SK-N-SH (cell line): ENCODE measurements around the gene PLEKHA6. TPM values are rescaled to one million over a fixed set of nuclear protein-coding genes. Genes with fewer than 3 reads are reported as not detected.

ENCODE experiments used
- CTCF ChIA-PET: fragments of 300-600, 350-600 bp; formaldehyde crosslinking; extraction: SDS; loops from one replicate; lab custom pipeline; 2021; lab: Yijun Ruan, JAX
- POLR2A ChIA-PET: fragments of 350-600 bp; sonication (Branson Sonifier 250); formaldehyde crosslinking; extraction: SDS; loops from one replicate; lab custom pipeline; 2020; ENCODE audit warnings: antibody characterized with exemption, inconsistent platforms; lab: Yijun Ruan, JAX
- DNase-seq: peaks from one replicate; pipeline ENCODE4 v3.0.0; 2012
- H2AFZ ChIP-seq: fragments of 200-600 bp; sonication (generic); 2 replicates; pipeline ENCODE4 v1.8.1; 2016; ENCODE audit warnings: antibody characterized with exemption, mild to moderate bottlenecking, low read depth
- H3F3A ChIP-seq: fragments of 200-600 bp; sonication (generic); replicated peaks from 2 replicates; pipeline ENCODE3; 2016; ENCODE audit warnings: antibody characterized with exemption, mild to moderate bottlenecking; ENCODE audit not compliant: insufficient read depth
- H3K27ac ChIP-seq, 2 experiments: fragments of 200-500 bp in 1 of 2; fragments of 200-600 bp in 1 of 2; sonication (Bioruptor generic) in 1 of 2; sonication (generic), shearing (Covaris generic) in 1 of 2; 2 replicates each; pipeline versions ENCODE4 v1.5.1 to v1.6.1; 2014 to 2016; ENCODE audit warnings: low read depth in 2 of 2, inconsistent platforms in 1 of 2, low read length in 1 of 2, mild to moderate bottlenecking in 1 of 2, mixed read lengths in 1 of 2
- H3K27me3 ChIP-seq: fragments of 200-600 bp; sonication (generic), shearing (Covaris generic); 2 replicates; pipeline ENCODE4 v1.6.1; 2016; ENCODE audit warnings: mixed run types; ENCODE audit not compliant: insufficient read depth
- H3K36me3 ChIP-seq, 2 experiments: fragments of 200-500 bp in 1 of 2; fragments of 200-600 bp in 1 of 2; sonication (Bioruptor generic) in 1 of 2; sonication (generic) in 1 of 2; replicated peaks in 1 of 2; 2 replicates each; pipeline versions ENCODE3 to v1.5.1; 2014 to 2016; ENCODE audit warnings: low read length in 1 of 2, mild to moderate bottlenecking in 1 of 2; ENCODE audit not compliant: insufficient read depth in 2 of 2, control insufficient read depth in 1 of 2
- H3K4me1 ChIP-seq, 2 experiments: fragments of 200-500 bp in 1 of 2; fragments of 200-600 bp in 1 of 2; sonication (Bioruptor generic) in 1 of 2; sonication (generic), shearing (Covaris generic) in 1 of 2; 2 replicates each; pipeline versions ENCODE4 v1.5.1 to v1.6.1; 2014 to 2016; ENCODE audit warnings: low read depth in 1 of 2, low read length in 1 of 2, mixed run types in 1 of 2; ENCODE audit not compliant: insufficient read depth in 2 of 2, control insufficient read depth in 1 of 2
- H3K4me2 ChIP-seq: fragments of 200-600 bp; sonication (generic), shearing (Covaris generic); 2 replicates; pipeline ENCODE4 v1.6.1; 2017; ENCODE audit warnings: mixed run types
- H3K4me3 ChIP-seq, 2 experiments: fragments of 200-500 bp in 1 of 2; fragments of 200-600 bp in 1 of 2; sonication (Bioruptor generic) in 1 of 2; sonication (generic), shearing (Covaris generic) in 1 of 2; 2 replicates each; pipeline versions ENCODE4 v1.5.1 to v1.8.1; 2014 to 2016; ENCODE audit warnings: low read depth in 2 of 2, inconsistent platforms in 1 of 2, low read length in 1 of 2, mild to moderate bottlenecking in 1 of 2, mixed read lengths in 1 of 2, moderate library complexity in 1 of 2
- H3K79me2 ChIP-seq: fragments of 200-600 bp; sonication (generic); 2 replicates; pipeline ENCODE4 v1.8.1; 2017; ENCODE audit warnings: mild to moderate bottlenecking; ENCODE audit not compliant: insufficient read depth
- H3K9ac ChIP-seq: fragments of 200-600 bp; sonication (generic); 2 replicates; pipeline ENCODE4 v1.6.1; 2017; ENCODE audit warnings: mixed run types
- H3K9me2 ChIP-seq: fragments of 200-600 bp; sonication (generic); 2 replicates; pipeline ENCODE4 v1.6.1; 2017; ENCODE audit warnings: mixed run types
- H3K9me3 ChIP-seq: fragments of 200-600 bp; sonication (generic); 2 replicates; pipeline ENCODE4 v1.6.1; 2017; ENCODE audit warnings: mixed run types, mild to moderate bottlenecking, moderate library complexity
- H4K20me1 ChIP-seq: fragments of 200-600 bp; sonication (generic); 2 replicates; pipeline ENCODE4 v1.6.1; 2017; ENCODE audit warnings: mild to moderate bottlenecking, mixed run types; ENCODE audit not compliant: insufficient read depth
- CHD2 ChIP-seq: fragments of 150-350 bp; IDR thresholded peaks from 2 replicates; pipeline ENCODE4 v1.6.1; 2018; ENCODE audit warnings: low read length; ENCODE audit not compliant: partially characterized antibody
- EP300 ChIP-seq, 2 experiments: IDR thresholded peaks; 2 replicates each; pipeline versions ENCODE4 v1.4.0 to v1.6.1; 2012; ENCODE audit warnings: borderline replicate concordance in 1 of 2, low read depth in 1 of 2, low read length in 1 of 2
- FOSL2 ChIP-seq: IDR thresholded peaks from 2 replicates; pipeline ENCODE4 v1.4.0; 2012; ENCODE audit warnings: low read depth, mild to moderate bottlenecking, moderate library complexity, borderline replicate concordance
- FOXJ3 ChIP-seq: sonication (generic); formaldehyde crosslinking; IDR thresholded peaks from 2 replicates; pipeline ENCODE4 v1.5.1; 2020; ENCODE audit warnings: mild to moderate bottlenecking, missing genetic modification reagents
- GATA2 ChIP-seq: sonication (generic); formaldehyde crosslinking; IDR thresholded peaks from 2 replicates; pipeline ENCODE4 v1.5.0; 2020; ENCODE audit warnings: mild to moderate bottlenecking, missing genetic modification reagents
- JUND ChIP-seq: IDR thresholded peaks from 2 replicates; pipeline ENCODE4 v1.4.0; 2012
- MEF2A ChIP-seq: IDR thresholded peaks from 2 replicates; pipeline ENCODE4 v1.4.0; 2012; ENCODE audit warnings: low read depth, borderline replicate concordance
- POLR2AphosphoS5 ChIP-seq: IDR thresholded peaks from 2 replicates; pipeline ENCODE4 v1.6.1; 2012; ENCODE audit warnings: low read depth, low read length
- RAD21 ChIP-seq: IDR thresholded peaks from 2 replicates; pipeline ENCODE4 v1.6.1; 2012; ENCODE audit warnings: mild to moderate bottlenecking, low read length
- RCOR1 ChIP-seq: fragments of 150-350 bp; IDR thresholded peaks from 2 replicates; pipeline ENCODE4 v1.6.1; 2017; ENCODE audit warnings: antibody characterized with exemption, low read length
- RFX5 ChIP-seq: IDR thresholded peaks from 2 replicates; pipeline ENCODE4 v1.6.1; 2012; ENCODE audit warnings: mild to moderate bottlenecking, improper control_type of control experiment, low read length
- SMC3 ChIP-seq: IDR thresholded peaks from 2 replicates; pipeline ENCODE4 v1.6.1; 2012; ENCODE audit warnings: low read depth, low read length, improper control_type of control experiment
- TAF1 ChIP-seq: IDR thresholded peaks from 2 replicates; pipeline ENCODE4 v1.6.1; 2012; ENCODE audit warnings: low read depth, mild to moderate bottlenecking, low read length, moderate library complexity, borderline replicate concordance
- TCF12 ChIP-seq: IDR thresholded peaks from 2 replicates; pipeline ENCODE4 v1.4.0; 2012
- TEAD4 ChIP-seq: IDR thresholded peaks from 2 replicates; pipeline ENCODE4 v1.4.0; 2012; ENCODE audit warnings: mild to moderate bottlenecking, borderline replicate concordance; ENCODE audit not compliant: insufficient read depth
- YY1 ChIP-seq: IDR thresholded peaks from 2 replicates; pipeline ENCODE4 v1.4.0; 2012; ENCODE audit warnings: low read depth, mild to moderate bottlenecking
- WGBS: methylation state at CpG from one replicate; pipeline ENCODE4 v1.1.6; 2017; ENCODE audit warnings: low lambda C conversion rate; 5-methylcytosine and 5-hydroxymethylcytosine counted together
- polyA plus RNA-seq, 3 experiments: library from polyadenylated mRNA; depleted of rRNA; stranded (reverse); fragments of >200 nt; gene quantifications; 2 replicates each; pipeline ENCODE4 v1.2.3, GENCODE V29; 2012
- TF ChIP-seq, protein P1 (sequence below): IDR thresholded peaks from 2 replicates; pipeline ENCODE4; 2012
- TF ChIP-seq, protein P2 (sequence below): fragments of 150-350 bp; IDR thresholded peaks from 2 replicates; pipeline ENCODE4 v1.6.1; 2017; ENCODE audit warnings: antibody characterized with exemption, low read length, low read depth, borderline replicate concordance
- TF ChIP-seq, protein P3 (sequence below): IDR thresholded peaks from 2 replicates; pipeline ENCODE4 v1.4.0; 2012; ENCODE audit warnings: low read depth, borderline replicate concordance
- TF ChIP-seq, protein P4 (sequence below): fragments of 150-350 bp; IDR thresholded peaks from 2 replicates; pipeline ENCODE4 v1.6.1; 2016; ENCODE audit warnings: mild to moderate bottlenecking, low read depth, low read length

PLEKHA6 gene
- polyA plus RNA-seq, 1 of the 3 experiments (the other 2 are of a cell fraction), result 1.2 TPM

DNA sequence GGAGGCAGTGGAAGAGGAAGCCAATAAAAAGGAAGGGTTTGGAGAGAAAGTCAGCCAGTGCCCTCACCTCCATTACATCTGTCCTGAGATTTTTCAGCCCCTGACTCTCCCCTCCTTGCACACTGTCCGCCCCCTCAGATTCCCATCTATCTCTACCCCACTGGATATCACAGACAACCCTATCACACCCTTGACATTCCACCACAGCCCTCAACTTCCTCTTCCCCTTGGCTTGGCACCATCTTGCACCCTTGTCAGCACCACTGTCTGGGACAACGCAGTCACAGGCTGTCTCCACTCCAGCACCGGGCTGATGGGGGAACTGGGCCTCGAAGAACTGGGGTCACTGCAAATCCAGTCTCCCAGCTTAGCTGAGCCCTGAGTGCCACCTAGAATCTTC is 14.2 kb upstream of the PLEKHA6 start:
- Histone ChIP-seq H3K36me3 (no peaks in the 10 kb centered on the region), H2AFZ (no peak overlapping the region), H3K9me2 (no peaks in the 10 kb centered on the region), H3F3A (no peaks in the 10 kb centered on the region), H4K20me1 (no peaks in the 10 kb centered on the region), H3K9me3 (no peaks in the 10 kb centered on the region), H3K4me3 (no peak overlapping the region), H3K79me2 (no peaks in the 10 kb centered on the region), H3K27me3 (peaks cover 63% of the 10 kb centered on the region; the same call in 1 of the 2 replicates), H3K4me1 (peaks cover 0 to 18% of the 10 kb centered on the region in 2 experiments; a peak in 1 of 4 replicates), H3K4me2 (no peak overlapping the region), H3K27ac (no peak overlapping the region), H3K9ac (no peak overlapping the region)
- CTCF ChIA-PET, result interaction anchor here (1.1 to 10.0 kb wide), 4 partner anchors 12 to 211 kb away, joined by 3 to 100 read pairs (median 6); partner anchors contain the start of gene PLEKHA6
- DNase-seq, result no peak
- no peak for TF ChIP-seq SMC3
- no peak for TF ChIP-seq FOSL2
- TF ChIP-seq RCOR1, result no peak
- no peak for TF ChIP-seq EP300 (IDR thresholded peaks at IDR 0.05; ENCODE audit: borderline replicate concordance in 1 of 2, low read depth in 1 of 2, low read length in 1 of 2)
- no peak for TF ChIP-seq GATA2 (CRISPR knock-in tag)
- TF ChIP-seq TCF12, result no peak
- 66% methylated on average over 4 of the region's 4 CpGs for WGBS
- POLR2A ChIA-PET, result no interaction called here

DNA sequence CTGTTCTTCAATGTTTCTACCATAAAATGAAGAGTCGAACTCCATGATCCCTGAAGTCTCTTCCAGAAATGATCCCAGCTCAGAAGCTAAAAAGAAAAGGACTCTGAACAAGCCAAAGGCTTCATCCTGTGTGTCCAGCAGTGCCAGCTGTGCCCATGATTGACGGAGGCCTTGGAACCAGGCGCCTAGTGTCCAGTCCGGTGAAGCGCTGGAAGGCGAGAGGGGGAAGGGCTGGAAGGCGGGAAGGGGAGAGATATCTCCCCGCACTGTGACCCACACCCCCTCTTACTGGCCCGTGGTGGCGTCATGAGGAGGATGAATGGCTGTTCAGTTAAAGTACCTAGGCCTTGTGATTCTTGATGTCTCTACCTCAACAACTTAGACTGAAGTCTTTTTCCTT is 10.4 kb upstream of the PLEKHA6 start:
- H3K79me2 ChIP-seq, result no peaks in the 10 kb centered on the region
- TF ChIP-seq TCF12, result no peak
- TF ChIP-seq, protein P1, sequence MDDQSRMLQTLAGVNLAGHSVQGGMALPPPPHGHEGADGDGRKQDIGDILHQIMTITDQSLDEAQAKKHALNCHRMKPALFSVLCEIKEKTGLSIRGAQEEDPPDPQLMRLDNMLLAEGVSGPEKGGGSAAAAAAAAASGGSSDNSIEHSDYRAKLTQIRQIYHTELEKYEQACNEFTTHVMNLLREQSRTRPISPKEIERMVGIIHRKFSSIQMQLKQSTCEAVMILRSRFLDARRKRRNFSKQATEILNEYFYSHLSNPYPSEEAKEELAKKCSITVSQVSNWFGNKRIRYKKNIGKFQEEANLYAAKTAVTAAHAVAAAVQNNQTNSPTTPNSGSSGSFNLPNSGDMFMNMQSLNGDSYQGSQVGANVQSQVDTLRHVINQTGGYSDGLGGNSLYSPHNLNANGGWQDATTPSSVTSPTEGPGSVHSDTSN, result no peak
- TF ChIP-seq POLR2AphosphoS5, result no peak
- TF ChIP-seq JUND, result no peak
- TF ChIP-seq RFX5, result no peak
- TF ChIP-seq, protein P2, sequence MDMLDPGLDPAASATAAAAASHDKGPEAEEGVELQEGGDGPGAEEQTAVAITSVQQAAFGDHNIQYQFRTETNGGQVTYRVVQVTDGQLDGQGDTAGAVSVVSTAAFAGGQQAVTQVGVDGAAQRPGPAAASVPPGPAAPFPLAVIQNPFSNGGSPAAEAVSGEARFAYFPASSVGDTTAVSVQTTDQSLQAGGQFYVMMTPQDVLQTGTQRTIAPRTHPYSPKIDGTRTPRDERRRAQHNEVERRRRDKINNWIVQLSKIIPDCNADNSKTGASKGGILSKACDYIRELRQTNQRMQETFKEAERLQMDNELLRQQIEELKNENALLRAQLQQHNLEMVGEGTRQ, result no peak
- TF ChIP-seq FOSL2, result no peak
- TF ChIP-seq, protein P3, sequence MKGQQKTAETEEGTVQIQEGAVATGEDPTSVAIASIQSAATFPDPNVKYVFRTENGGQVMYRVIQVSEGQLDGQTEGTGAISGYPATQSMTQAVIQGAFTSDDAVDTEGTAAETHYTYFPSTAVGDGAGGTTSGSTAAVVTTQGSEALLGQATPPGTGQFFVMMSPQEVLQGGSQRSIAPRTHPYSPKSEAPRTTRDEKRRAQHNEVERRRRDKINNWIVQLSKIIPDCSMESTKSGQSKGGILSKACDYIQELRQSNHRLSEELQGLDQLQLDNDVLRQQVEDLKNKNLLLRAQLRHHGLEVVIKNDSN, result no peak
- TF ChIP-seq, protein P4, sequence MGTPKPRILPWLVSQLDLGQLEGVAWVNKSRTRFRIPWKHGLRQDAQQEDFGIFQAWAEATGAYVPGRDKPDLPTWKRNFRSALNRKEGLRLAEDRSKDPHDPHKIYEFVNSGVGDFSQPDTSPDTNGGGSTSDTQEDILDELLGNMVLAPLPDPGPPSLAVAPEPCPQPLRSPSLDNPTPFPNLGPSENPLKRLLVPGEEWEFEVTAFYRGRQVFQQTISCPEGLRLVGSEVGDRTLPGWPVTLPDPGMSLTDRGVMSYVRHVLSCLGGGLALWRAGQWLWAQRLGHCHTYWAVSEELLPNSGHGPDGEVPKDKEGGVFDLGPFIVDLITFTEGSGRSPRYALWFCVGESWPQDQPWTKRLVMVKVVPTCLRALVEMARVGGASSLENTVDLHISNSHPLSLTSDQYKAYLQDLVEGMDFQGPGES, result no peak
- no peak for TF ChIP-seq TAF1
- TF ChIP-seq MEF2A, result no peak
- no peak for TF ChIP-seq SMC3
- no peak for TF ChIP-seq FOXJ3 (CRISPR knock-in tag)
- no peak for TF ChIP-seq TEAD4
- TF ChIP-seq CHD2, result no peak
- TF ChIP-seq RAD21, result no peak
- TF ChIP-seq YY1, result no peak
- TF ChIP-seq, all 33 proteins: peak for 0
- Histone ChIP-seq H3K9me3 (no peaks in the 10 kb centered on the region), H4K20me1 (no peaks in the 10 kb centered on the region), H3K36me3 (no peaks in the 10 kb centered on the region), H3K27me3 (peaks cover 33% of the 10 kb centered on the region; the same call in 1 of the 2 replicates), H3K4me1 (no peaks in the 10 kb centered on the region), H2AFZ (no peak overlapping the region), H3F3A (no peaks in the 10 kb centered on the region), H3K9me2 (no peaks in the 10 kb centered on the region), H3K4me3 (no peak overlapping the region), H3K4me2 (no peak overlapping the region), H3K27ac (no peak overlapping the region), H3K9ac (no peak overlapping the region)
- no peak for DNase-seq
- ChIA-PET CTCF (interaction anchor here (0.7 to 10.0 kb wide), 7 partner anchors 8 to 210 kb away, joined by 3 to 100 read pairs (median 7); partner anchors contain the start of gene PLEKHA6), POLR2A (no interaction called here)
- 77% methylated on average over 10 of the region's 10 CpGs for WGBS
